K562 (cell line): ENCODE results near the gene SDR39U1. TPM values are rescaled to one million over a fixed set of nuclear protein-coding genes. Genes with fewer than 3 reads are reported as not detected.

Experiments used
- ATAC-seq: fragments of 200-7000 bp; cut with Tn5 transposase; 3 replicates; pipeline ENCODE4 v1.9.1; 2020; ENCODE audit warnings: moderate library complexity
- BruUV-seq: library from RNA; stranded (reverse); fragments of 400-500 nt; replicated peaks from 2 replicates; lab custom pipeline; 2021; lab: Mats Ljungman, UMichigan
- CTCF ChIA-PET: fragments of 300-600 bp; formaldehyde crosslinking; extraction: SDS; loops from one replicate; lab custom pipeline; 2021; ENCODE audit warnings: low intra/inter-chr PET ratio; lab: Yijun Ruan, JAX
- POLR2A ChIA-PET: fragments of 300-600, 350-650 bp; sonication (Branson Sonifier 250); formaldehyde crosslinking; extraction: SDS; loops from one replicate; lab custom pipeline; 2021; ENCODE audit warnings: antibody characterized with exemption, inconsistent platforms; lab: Yijun Ruan, JAX
- DNase-seq, 4 experiments: peaks; one replicate each; pipeline versions ENCODE4 v3.0.0 to v3.0.0-alpha.2; 2011 to 2018; ENCODE audit warnings: low spot score in 3 of 4, mixed read lengths in 3 of 4; ENCODE audit errors: extremely low read depth in 1 of 4
- FAIRE-seq: peaks from 2 replicates; lab custom pipeline; 2011; peaks lifted over from hg19 to GRCh38; lab: Jason Lieb, UNC
- H2AFZ ChIP-seq: 2 replicates; pipeline ENCODE4 v1.6.0; 2011; ENCODE audit warnings: low read depth, low read length, control low read depth, inconsistent platforms
- H3K27ac ChIP-seq: fragments of 200-600 bp; 3 replicates; pipeline ENCODE4 v1.8.0; 2011; ENCODE audit warnings: low read depth, mild to moderate bottlenecking, control low read depth, inconsistent platforms, low read length, moderate library complexity, mixed read lengths; ENCODE audit errors: extremely low read depth
- H3K27me3 ChIP-seq, 2 experiments: fragments of 300-600 bp in 1 of 2; 2 replicates in 1 of 2; 3 replicates in 1 of 2; pipeline versions ENCODE4 v1.6.0 to v1.8.0; 2011; ENCODE audit warnings: inconsistent platforms in 2 of 2, low read length in 2 of 2, mild to moderate bottlenecking in 1 of 2, mixed read lengths in 1 of 2, moderate library complexity in 1 of 2; ENCODE audit not compliant: control insufficient read depth in 2 of 2, insufficient read depth in 2 of 2
- H3K36me3 ChIP-seq: fragments of 300-600 bp; 3 replicates; pipeline ENCODE4 v1.8.0; 2011; ENCODE audit warnings: mild to moderate bottlenecking, low read length, inconsistent platforms; ENCODE audit not compliant: control insufficient read depth, insufficient read depth
- H3K4me1 ChIP-seq, 2 experiments: fragments of 200-600 bp in 1 of 2; replicated peaks in 1 of 2; 2 replicates in 1 of 2; 3 replicates in 1 of 2; pipeline versions ENCODE4 v1.5.1 to v1.8.0; 2011; ENCODE audit warnings: inconsistent platforms in 2 of 2, low read length in 2 of 2, mild to moderate bottlenecking in 1 of 2, mixed read lengths in 1 of 2, moderate library complexity in 1 of 2; ENCODE audit not compliant: control insufficient read depth in 2 of 2, insufficient read depth in 2 of 2
- H3K4me2 ChIP-seq: 2 replicates; pipeline ENCODE4 v1.6.1; 2011; ENCODE audit warnings: low read length, control low read depth, inconsistent platforms, mixed read lengths; ENCODE audit not compliant: insufficient read depth
- H3K4me3 ChIP-seq: fragments of 200-600 bp; sonication (generic), shearing (Covaris generic); 2 replicates; pipeline ENCODE4 v1.5.1; 2016; ENCODE audit warnings: control low read depth, inconsistent platforms
- H3K79me2 ChIP-seq: fragments of 200-600 bp; 3 replicates; pipeline ENCODE4 v1.8.0; 2011; ENCODE audit warnings: low read length, inconsistent platforms; ENCODE audit not compliant: control insufficient read depth, insufficient read depth
- H3K9ac ChIP-seq, 2 experiments: 2 replicates each; pipeline versions ENCODE4 v1.6.0 to v1.6.1; 2011; ENCODE audit warnings: low read depth in 2 of 2, low read length in 2 of 2, control low read depth in 1 of 2, inconsistent platforms in 1 of 2, mild to moderate bottlenecking in 1 of 2, mixed read lengths in 1 of 2; ENCODE audit not compliant: insufficient read depth in 1 of 2
- H3K9me1 ChIP-seq: one replicate; pipeline ENCODE4 v1.6.0; 2011; ENCODE audit warnings: inconsistent platforms, mild to moderate bottlenecking, low read length, moderate library complexity; ENCODE audit not compliant: control insufficient read depth, insufficient read depth
- H3K9me3 ChIP-seq: replicated peaks from 2 replicates; pipeline ENCODE4 v1.5.1; 2011; ENCODE audit warnings: low read depth, low read length, inconsistent platforms; ENCODE audit not compliant: control insufficient read depth, insufficient read depth
- H4K20me1 ChIP-seq: replicated peaks from 2 replicates; pipeline ENCODE4 v1.6.1; 2011; ENCODE audit warnings: low read length, inconsistent platforms, mixed read lengths; ENCODE audit not compliant: control insufficient read depth, insufficient read depth
- ARID3A ChIP-seq: IDR thresholded peaks from 2 replicates; pipeline ENCODE4 v1.6.1; 2012; ENCODE audit warnings: low read depth, low read length, improper control_type of control experiment, borderline replicate concordance
- CBFA2T2 ChIP-seq: fragments of 450-650 bp; conservative IDR thresholded peaks from 2 replicates; pipeline ENCODE4 v1.6.1; 2017; ENCODE audit warnings: mild to moderate bottlenecking
- FOSL1 ChIP-seq: fragments of 200-800 bp; sonication (Bioruptor generic); conservative IDR thresholded peaks from 2 replicates; pipeline ENCODE4 v1.6.1; 2016; ENCODE audit warnings: missing genetic modification characterization, missing compliant biosample characterization
- GTF2B ChIP-seq: IDR thresholded peaks from 2 replicates; pipeline ENCODE4 v1.6.1; 2011; ENCODE audit not compliant: insufficient read length; ENCODE audit errors: extremely low read depth
- HMGN3 ChIP-seq: IDR thresholded peaks from 2 replicates; pipeline ENCODE4 v1.6.1; 2011; ENCODE audit warnings: borderline replicate concordance, low read depth, mild to moderate bottlenecking, mixed read lengths, low read length; ENCODE audit not compliant: insufficient read length; ENCODE audit errors: extremely low read depth
- KDM2B ChIP-seq: fragments of 250-450 bp; sonication (Bioruptor Pico); IDR thresholded peaks from 2 replicates; pipeline ENCODE4 v1.8.0; 2021; ENCODE audit warnings: mild to moderate bottlenecking, moderate library complexity
- MYC ChIP-seq, 2 experiments: fragments of 250-450 bp in 1 of 2; sonication (Bioruptor Pico) in 1 of 2; IDR thresholded peaks; 2 replicates each; pipeline versions ENCODE4 v1.5.1 to v1.6.1; 2012 to 2021; ENCODE audit warnings: low read depth in 2 of 2, borderline replicate concordance in 1 of 2, improper control_type of control experiment in 1 of 2, low read length in 1 of 2, mild to moderate bottlenecking in 1 of 2, moderate library complexity in 1 of 2
- NCOA6 ChIP-seq: fragments of 450-650 bp; IDR thresholded peaks from 2 replicates; pipeline ENCODE4 v1.6.1; 2017; ENCODE audit warnings: mild to moderate bottlenecking
- PRPF4 ChIP-seq: fragments of 200-400 bp; formaldehyde crosslinking; IDR thresholded peaks from one replicate; pipeline ENCODE4 v1.6.1; 2017; ENCODE audit warnings: low read length, low read depth, mild to moderate bottlenecking; ENCODE audit not compliant: insufficient read depth, poor library complexity, severe bottlenecking
- SMAD4 ChIP-seq: fragments of 250-450 bp; sonication (Bioruptor Pico); conservative IDR thresholded peaks from 2 replicates; pipeline ENCODE4 v1.8.0; 2021; ENCODE audit warnings: inconsistent platforms, mild to moderate bottlenecking, moderate library complexity
- SMC3 ChIP-seq: conservative IDR thresholded peaks from 2 replicates; pipeline ENCODE4 v1.6.1; 2011; ENCODE audit warnings: low read depth, low read length, improper control_type of control experiment; ENCODE audit not compliant: insufficient read depth
- ZNF512 ChIP-seq: IDR thresholded peaks from 2 replicates; pipeline ENCODE4 v1.6.1; 2016; ENCODE audit warnings: missing genetic modification characterization, missing compliant biosample characterization
- WGBS: fragments of 100-300 bp; shearing (Covaris generic); methylation state at CpG from one replicate; pipeline ENCODE4 v1.1.6; 2016; ENCODE audit warnings: low coverage, mixed read lengths; ENCODE audit not compliant: insufficient coverage; ENCODE audit errors: missing lambda C conversion rate; 5-methylcytosine and 5-hydroxymethylcytosine counted together
- in situ Hi-C: fragments of 300-500 bp; cut with MboI; formaldehyde crosslinking; loops from 4 replicates; pipeline ENCODE4 v1.15.0; 2018; ENCODE audit warnings: inconsistent platforms, mixed read lengths
- intact Hi-C: fragments of 100-400 bp; cut with micrococcal nuclease; formaldehyde crosslinking; loops from 2 replicates; pipeline ENCODE4 v1.14.2; 2022
- polyA plus RNA-seq, 8 experiments: library from polyadenylated mRNA; depleted of rRNA in 4 of 8; stranded (reverse) in 5 of 8; unstranded in 3 of 8; fragments of >200 nt; fragmentation: Nextera tagmentation in 2 of 8; fragmentation: Illumina TruSeq in 1 of 8; extraction: Ambion mirVana in 2 of 8; extraction: Trizol in 1 of 8; gene quantifications; 2 replicates each; pipeline versions ENCODE4 v1.2.1 to v1.2.3, GENCODE V29; 2011 to 2014; ENCODE audit warnings: inconsistent platforms in 1 of 8, missing spikeins in 1 of 8
- total RNA-seq, 7 experiments: library from RNA; depleted of rRNA in 6 of 7; stranded (reverse); fragments of >200 nt in 6 of 7; fragmentation: Illumina TruSeq in 2 of 7; extraction: Trizol in 2 of 7; gene quantifications; 2 replicates each; pipeline versions ENCODE4 v1.2.1 to v1.2.3, GENCODE V29; 2011 to 2021; ENCODE audit warnings: low replicate concordance in 1 of 7

The SDR39U1 gene
- total and polyA plus RNA-seq, 9 of the 15 experiments (the other 6 are each of a cell fraction or from before 2014, with no cell fraction given) = 10.4 to 56.1 (median 19.8) TPM

GRCh38 chr14:24483604-24484252, 41.2 kb upstream of the SDR39U1 start:
- H3K36me3 ChIP-seq = no peaks in the 10 kb centered on the region
- FAIRE-seq = no peak
- peaks cover 0 to 6% of the 10 kb centered on the region in 2 experiments; a peak in 2 of 5 replicates for H3K4me1 ChIP-seq
- no peak overlapping the region for H2AFZ ChIP-seq
- CTCF ChIA-PET = no interaction called here
- H3K79me2 ChIP-seq = no peaks in the 10 kb centered on the region
- in situ Hi-C loops = no loop called here
- TF ChIP-seq SMAD4 (CRISPR knock-in tag) (no peak), GTF2B (no peak), ZNF512 (tag) (no peak), FOSL1 (tag) (no peak), ARID3A (no peak), KDM2B (no peak), SMC3 (no peak), PRPF4 (no peak), NCOA6 (no peak), CBFA2T2 (no peak), HMGN3 (no peak), MYC (IDR thresholded peaks at IDR 0.05; ENCODE audit: low read depth, low read length) (no peak), MYC (CRISPR knock-in tag; IDR thresholded peaks at IDR 0.05; ENCODE audit: borderline replicate concordance, low read depth) (no peak)
- TF ChIP-seq, all 486 proteins: peak for 0
- Histone ChIP-seq H4K20me1 (no peaks in the 10 kb centered on the region), H3K27me3 (no peaks in the 10 kb centered on the region), H3K9me3 (no peaks in the 10 kb centered on the region), H3K9me1 (no peaks in the 10 kb centered on the region), H3K27ac (no peak overlapping the region), H3K9ac (no peak overlapping the region), H3K4me2 (no peak overlapping the region), H3K4me3 (no peak overlapping the region)
- ATAC-seq = no peak
- no TSS peak for BruUV-seq
- intact Hi-C loops = no loop called here
- 0% methylated on average over 3 of the region's 4 CpGs for WGBS
- POLR2A ChIA-PET = interaction anchor here (0.6 to 1.2 kb wide), 2 partner anchors 15 to 290 kb away, joined by 3 to 4 read pairs; no protein-coding TSS in a partner anchor
- no peak for DNase-seq
